Measurements from ENCODE around the gene IGLON5.

Gene IGLON5

GRCh38 chr19:51317376-51317775 is 5.9 kb downstream of the IGLON5 start:
- DNase-seq (ENCODE audit: low read depth in 2 of 3, low spot score in 1 of 3), result no peak

- no peak for DNase-seq (ENCODE audit: low read depth in 2 of 3, low spot score in 1 of 3)
Measured at GRCh38 chr19:51317968-51318367, 6.5 kb downstream of the IGLON5 start.

GRCh38 chr19:51318687-51319648 is 7.5 kb downstream of the IGLON5 start:
- DNase-seq (ENCODE audit: low read depth in 2 of 3, low spot score in 1 of 3), result no peak

- no peak for DNase-seq (ENCODE audit: low read depth in 2 of 3, low spot score in 1 of 3)
Measured at GRCh38 chr19:51319649-51320279, 8.3 kb downstream of the IGLON5 start.

- DNase-seq (ENCODE audit: low read depth in 2 of 3, low spot score in 1 of 3), result no peak
Measured at GRCh38 chr19:51320280-51320657, 8.8 kb downstream of the IGLON5 start.

GRCh38 chr19:51321799-51322198 is 10.4 kb downstream of the IGLON5 start:
- DNase-seq (ENCODE audit: low read depth in 2 of 3, low spot score in 1 of 3), result no peak

- no peak for DNase-seq (ENCODE audit: low read depth in 2 of 3, low spot score in 1 of 3)
Measured at GRCh38 chr19:51323481-51324166, 12.2 kb downstream of the IGLON5 start.

- DNase-seq (ENCODE audit: low read depth in 2 of 3, low spot score in 1 of 3), result no peak
Measured at GRCh38 chr19:51324167-51324481, 12.7 kb downstream of the IGLON5 start.

- no peak for DNase-seq (ENCODE audit: low read depth in 2 of 3, low spot score in 1 of 3)
Measured at GRCh38 chr19:51325161-51325976, 13.9 kb downstream of the IGLON5 start.

GRCh38 chr19:51326216-51327065 is 15.0 kb downstream of the IGLON5 start:
- DNase-seq (ENCODE audit: low read depth in 2 of 3, low spot score in 1 of 3), result no peak

- DNase-seq (ENCODE audit: low read depth in 2 of 3, low spot score in 1 of 3), result peak; percentile 43 to 48 (median 45)
Measured at GRCh38 chr19:51327066-51328001, 15.9 kb downstream of the IGLON5 start.

- no peak for DNase-seq (ENCODE audit: low read depth in 2 of 3, low spot score in 1 of 3)
Measured at GRCh38 chr19:51329411-51329810, 18.0 kb downstream of the IGLON5 start.

GRCh38 chr19:51330366-51330765 is 18.9 kb downstream of the IGLON5 start:
- no peak for DNase-seq (ENCODE audit: low read depth in 2 of 3, low spot score in 1 of 3)

- no peak for DNase-seq (ENCODE audit: low read depth in 2 of 3, low spot score in 1 of 3)
Measured at GRCh38 chr19:51331193-51331592, 19.7 kb downstream of the IGLON5 start.

GRCh38 chr19:51331716-51332115 is 20.3 kb downstream of the IGLON5 start:
- DNase-seq (ENCODE audit: low read depth in 2 of 3, low spot score in 1 of 3), result no peak

- peak in 1 of 3 donors; percentile 25 for DNase-seq (ENCODE audit: low read depth in 2 of 3, low spot score in 1 of 3)
Measured at GRCh38 chr19:51333836-51334460, 22.5 kb downstream of the IGLON5 start.

- no peak for DNase-seq (ENCODE audit: low read depth in 2 of 3, low spot score in 1 of 3)
Measured at GRCh38 chr19:51337141-51337860, 25.9 kb downstream of the IGLON5 start.
